GM06990 (cell line): Measurements from ENCODE around the gene FAM200A.

Experiments used
- DNase-seq: peaks from one replicate; pipeline ENCODE4 v3.0.0-alpha.2; 2011; ENCODE audit not compliant: insufficient read length; ENCODE audit errors: extremely low read depth
- H3K27me3 ChIP-seq: replicated peaks from 2 replicates; pipeline ENCODE4 v1.6.0; 2011; ENCODE audit warnings: low read length; ENCODE audit not compliant: control insufficient read depth, insufficient read depth
- H3K36me3 ChIP-seq: 2 replicates; pipeline ENCODE4 v1.5.1; 2011; ENCODE audit warnings: low read length; ENCODE audit not compliant: control insufficient read depth, insufficient read depth
- H3K4me3 ChIP-seq: replicated peaks from 2 replicates; pipeline ENCODE4 v1.5.1; 2011; ENCODE audit warnings: low read depth, mild to moderate bottlenecking, control low read depth, low read length
- TF ChIP-seq, protein P1 (sequence below): IDR thresholded peaks from 2 replicates; pipeline ENCODE4 v1.5.1; 2011; ENCODE audit warnings: low read length, control low read depth, mild to moderate bottlenecking, inconsistent platforms; ENCODE audit not compliant: insufficient read depth, poor library complexity, severe bottlenecking

Gene FAM200A

DNA sequence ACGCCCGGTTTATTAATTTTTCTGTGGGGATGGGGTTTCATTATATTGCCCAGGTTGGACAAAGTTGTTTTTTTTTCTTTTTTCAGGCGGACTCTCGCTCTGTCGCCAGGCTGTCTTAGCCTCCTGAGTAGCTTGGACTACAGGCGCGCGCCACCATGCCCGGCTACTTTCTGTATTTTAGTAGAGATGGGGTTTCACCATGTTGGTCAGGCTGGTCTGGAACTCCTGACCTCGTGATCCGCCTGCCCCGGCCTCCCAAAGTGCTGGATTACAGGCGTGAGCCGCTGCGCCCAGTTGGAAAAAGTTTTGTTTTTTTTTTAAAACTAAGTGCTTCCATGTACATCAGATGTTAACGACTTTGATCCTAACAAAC is 51.3 kb downstream of the FAM200A start:
- H3K36me3 ChIP-seq = peaks cover 5% of the 10 kb centered on the region
- no peaks in the 10 kb centered on the region for H3K27me3 ChIP-seq
- TF ChIP-seq, protein P1, sequence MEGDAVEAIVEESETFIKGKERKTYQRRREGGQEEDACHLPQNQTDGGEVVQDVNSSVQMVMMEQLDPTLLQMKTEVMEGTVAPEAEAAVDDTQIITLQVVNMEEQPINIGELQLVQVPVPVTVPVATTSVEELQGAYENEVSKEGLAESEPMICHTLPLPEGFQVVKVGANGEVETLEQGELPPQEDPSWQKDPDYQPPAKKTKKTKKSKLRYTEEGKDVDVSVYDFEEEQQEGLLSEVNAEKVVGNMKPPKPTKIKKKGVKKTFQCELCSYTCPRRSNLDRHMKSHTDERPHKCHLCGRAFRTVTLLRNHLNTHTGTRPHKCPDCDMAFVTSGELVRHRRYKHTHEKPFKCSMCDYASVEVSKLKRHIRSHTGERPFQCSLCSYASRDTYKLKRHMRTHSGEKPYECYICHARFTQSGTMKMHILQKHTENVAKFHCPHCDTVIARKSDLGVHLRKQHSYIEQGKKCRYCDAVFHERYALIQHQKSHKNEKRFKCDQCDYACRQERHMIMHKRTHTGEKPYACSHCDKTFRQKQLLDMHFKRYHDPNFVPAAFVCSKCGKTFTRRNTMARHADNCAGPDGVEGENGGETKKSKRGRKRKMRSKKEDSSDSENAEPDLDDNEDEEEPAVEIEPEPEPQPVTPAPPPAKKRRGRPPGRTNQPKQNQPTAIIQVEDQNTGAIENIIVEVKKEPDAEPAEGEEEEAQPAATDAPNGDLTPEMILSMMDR = no peak
- peak overlapping the region; percentile 76 for H3K4me3 ChIP-seq
- no peak for DNase-seq

DNA sequence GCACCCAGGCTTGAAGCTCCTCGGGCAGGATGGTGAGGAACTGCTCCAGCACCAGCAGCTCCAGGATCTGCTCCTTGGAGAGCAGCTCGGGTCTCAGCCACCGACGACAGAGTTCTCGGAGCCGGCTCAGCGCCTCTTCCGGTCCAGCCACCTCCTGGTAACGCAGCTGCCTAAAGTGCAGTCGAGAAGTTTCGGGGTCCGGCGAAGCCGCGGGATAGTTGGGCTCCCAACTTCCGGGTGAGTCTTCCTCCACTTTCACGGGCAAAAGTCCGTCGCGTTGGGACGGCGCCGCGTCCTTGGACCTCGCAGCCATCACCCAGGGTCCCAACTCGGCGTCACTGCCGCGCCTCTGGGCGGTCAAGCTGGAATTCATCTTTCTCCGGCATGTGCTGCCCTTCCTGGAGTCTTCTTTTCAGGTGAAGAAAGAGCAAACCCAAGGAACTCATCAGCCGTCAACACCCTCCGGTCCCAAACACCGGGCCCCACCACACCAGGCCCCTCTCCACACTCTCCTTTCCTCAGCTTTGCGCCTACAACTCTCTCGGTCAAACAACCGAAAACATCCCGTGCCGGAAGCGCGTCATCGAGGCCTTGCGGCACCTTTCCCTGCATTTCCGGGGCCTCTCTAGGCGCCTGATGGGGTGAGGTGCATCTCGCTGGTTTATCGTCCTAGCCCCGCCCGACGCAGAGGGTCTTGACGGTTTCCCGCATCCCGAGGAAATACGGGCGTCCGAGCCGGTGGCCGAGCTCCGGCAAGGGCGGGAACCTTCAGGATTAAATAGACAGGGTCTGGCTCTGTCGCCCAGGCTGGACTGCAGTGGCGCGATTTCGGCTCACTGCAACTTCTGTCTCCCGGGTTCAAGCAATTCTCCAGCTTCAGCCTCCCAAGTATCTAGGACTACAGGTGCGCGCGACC is 51.9 kb downstream of the FAM200A start, which contains the start of gene ZNF394:
TSS of gene ZNF394 (minus strand) at position 561 of the 916 bp plus-strand sequence. CDS start at position 373, 188 bp downstream.
- Histone ChIP-seq H3K36me3 (peaks cover 6% of the 10 kb centered on the region), H3K4me3 (peak within 1 kb of the TSS; percentile 76), H3K27me3 (no peaks in the 10 kb centered on the region)
- DNase-seq = peak; percentile 87
- TF ChIP-seq, protein P1 = no peak

DNA sequence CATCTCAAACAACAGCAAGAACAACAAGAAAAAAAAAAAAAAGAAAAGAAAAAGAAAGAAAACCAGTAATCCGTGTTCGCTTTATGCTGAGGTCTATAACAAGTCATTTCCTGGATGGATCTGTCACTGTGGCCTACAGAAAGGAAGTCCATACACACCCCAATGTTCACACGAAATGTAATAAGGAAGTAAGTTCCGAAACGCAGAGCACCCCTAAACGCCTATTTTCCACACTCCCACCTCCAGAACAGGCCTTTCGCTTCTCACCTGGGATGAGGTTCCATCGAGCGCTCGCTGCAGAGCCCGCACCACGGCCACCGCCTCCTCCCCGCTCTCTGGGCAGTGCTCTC is 52.6 kb downstream of the FAM200A start:
- peaks cover 10% of the 10 kb centered on the region for H3K36me3 ChIP-seq
- DNase-seq = no peak
- peak overlapping the region; percentile 76 for H3K4me3 ChIP-seq
- no peaks in the 10 kb centered on the region for H3K27me3 ChIP-seq
- TF ChIP-seq, protein P1 = no peak

DNA sequence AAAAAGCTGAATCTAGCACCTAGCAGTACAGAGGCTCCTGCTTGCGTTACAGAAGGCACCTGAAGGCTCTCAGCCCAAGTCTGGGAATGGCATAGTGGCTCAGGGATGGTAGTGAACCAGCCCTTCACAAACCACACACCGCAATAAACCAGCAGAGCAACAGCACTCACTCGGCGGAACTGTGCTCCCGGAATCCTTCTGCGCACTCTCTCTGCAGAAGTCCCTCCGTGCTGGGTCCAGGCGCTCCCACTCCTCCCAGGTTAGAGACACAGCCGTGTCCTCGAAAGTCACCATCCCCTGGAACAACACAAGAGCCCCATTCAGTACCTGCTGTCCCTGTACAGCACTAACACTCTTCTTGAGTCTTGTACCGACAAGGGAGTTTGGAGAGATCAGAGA is 53.4 kb downstream of the FAM200A start:
- TF ChIP-seq, protein P1 = no peak
- peak overlapping the region; percentile 76 for H3K4me3 ChIP-seq
- H3K27me3 ChIP-seq = no peaks in the 10 kb centered on the region
- peaks cover 18% of the 10 kb centered on the region for H3K36me3 ChIP-seq
- no peak for DNase-seq

DNA sequence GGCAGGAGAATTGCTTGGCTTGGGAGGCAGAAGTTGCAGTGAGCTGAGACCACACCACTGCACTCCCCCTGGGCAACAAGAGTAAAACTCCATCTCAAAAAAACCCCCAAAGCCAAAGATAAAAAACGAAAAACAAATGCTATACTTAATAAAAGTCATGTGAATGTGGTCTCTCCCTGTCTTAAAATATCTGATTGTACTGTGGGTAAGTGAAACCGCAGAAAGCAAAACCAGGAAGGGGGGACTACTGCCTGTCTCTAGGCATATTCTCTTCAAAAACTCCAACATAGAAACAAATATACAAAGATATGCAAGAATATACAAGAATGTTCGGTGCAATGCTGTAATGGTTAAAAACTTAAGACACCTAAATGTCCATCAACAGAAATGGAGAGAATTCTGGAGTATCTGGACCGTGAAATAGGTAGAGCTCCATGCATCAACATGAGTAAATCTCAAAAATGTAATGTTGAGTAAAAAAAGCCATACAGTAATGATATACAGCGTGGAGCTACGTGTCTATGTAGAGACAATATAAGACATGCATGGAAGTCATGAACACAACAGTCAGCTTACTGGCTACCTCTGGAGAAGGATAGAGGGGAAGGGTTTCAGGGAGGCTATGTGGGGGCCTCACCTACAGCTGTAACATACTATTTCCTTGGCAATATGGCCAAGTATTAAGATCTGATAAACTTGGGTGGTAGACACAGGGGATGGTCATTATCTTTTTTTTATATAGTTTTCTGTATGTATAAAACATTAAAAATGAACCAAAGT is 54.0 kb downstream of the FAM200A start:
- peak overlapping the region; percentile 76 for H3K4me3 ChIP-seq
- DNase-seq = no peak
- H3K36me3 ChIP-seq = peaks cover 19% of the 10 kb centered on the region
- H3K27me3 ChIP-seq = no peaks in the 10 kb centered on the region
- TF ChIP-seq, protein P1 = no peak
